ENCODE measurements around the gene GYS2. TPM values are rescaled to one million over a fixed set of nuclear protein-coding genes. Genes with fewer than 3 reads are reported as not detected.
A peak's percentile ranks its signal among the peaks of the same experiment; 100 is the strongest.

Gene GYS2
- total RNA-seq, 2 donors from 2014 or later: not detected

GRCh38 chr12:21539797-21540196 lies 64.8 kb downstream of the GYS2 start:
- no peaks in the 10 kb centered on the region for H3K36me3 ChIP-seq
- no peaks in the 10 kb centered on the region for H3K27me3 ChIP-seq
- H3K4me3 ChIP-seq: no peak overlapping the region
- no peaks in the 10 kb centered on the region for H3K9me3 ChIP-seq
- TF ChIP-seq CTCF (IDR thresholded peaks at IDR 0.05): no peak
- no peak overlapping the region for H3K27ac ChIP-seq
- H3K4me1 ChIP-seq: no peaks in the 10 kb centered on the region
- no peak for DNase-seq (ENCODE audit: low spot score)

- Histone ChIP-seq H3K36me3 (no peaks in the 10 kb centered on the region), H3K27ac (no peak overlapping the region), H3K9me3 (no peaks in the 10 kb centered on the region), H3K4me1 (no peaks in the 10 kb centered on the region), H3K4me3 (no peak overlapping the region), H3K27me3 (no peaks in the 10 kb centered on the region)
- no peak for TF ChIP-seq CTCF (IDR thresholded peaks at IDR 0.05)
- no peak for DNase-seq (ENCODE audit: low spot score)
Observed at GRCh38 chr12:21538061-21538653, 66.5 kb downstream of the GYS2 start.

- Histone ChIP-seq H3K4me1 (peaks cover 0 to 25% of the 10 kb centered on the region in 2 donors), H3K27me3 (no peaks in the 10 kb centered on the region), H3K9me3 (no peaks in the 10 kb centered on the region), H3K27ac (peak overlapping the region in 1 of 2 donors; percentile 57), H3K4me3 (no peak overlapping the region), H3K36me3 (no peaks in the 10 kb centered on the region)
- no peak for TF ChIP-seq CTCF (IDR thresholded peaks at IDR 0.05)
- no peak for DNase-seq (ENCODE audit: low spot score)
Observed at GRCh38 chr12:21529456-21529855, 75.2 kb downstream of the GYS2 start.

GRCh38 chr12:21528953-21529352 lies 75.7 kb downstream of the GYS2 start:
- peak overlapping the region in 1 of 2 donors; percentile 57 for H3K27ac ChIP-seq
- H3K4me1 ChIP-seq: peaks cover 0 to 25% of the 10 kb centered on the region in 2 donors
- no peak for TF ChIP-seq CTCF (IDR thresholded peaks at IDR 0.05)
- no peaks in the 10 kb centered on the region for H3K27me3 ChIP-seq
- H3K9me3 ChIP-seq: no peaks in the 10 kb centered on the region
- no peaks in the 10 kb centered on the region for H3K36me3 ChIP-seq
- H3K4me3 ChIP-seq: no peak overlapping the region
- no peak for DNase-seq (ENCODE audit: low spot score)

GRCh38 chr12:21527451-21528180 lies 77.0 kb downstream of the GYS2 start:
- Histone ChIP-seq H3K9me3 (no peaks in the 10 kb centered on the region), H3K36me3 (no peaks in the 10 kb centered on the region), H3K4me3 (peak overlapping the region; percentile 55 to 59), H3K27ac (peak overlapping the region; percentile 50 to 80), H3K4me1 (peaks cover 0 to 25% of the 10 kb centered on the region in 2 donors), H3K27me3 (no peaks in the 10 kb centered on the region)
- no peak for DNase-seq (ENCODE audit: low spot score)
- TF ChIP-seq CTCF (IDR thresholded peaks at IDR 0.05): peak in 1 of 2 donors; percentile 38

Measured in right atrium auricular region (tissue), 2 donors.